Bronchial epithelial cell (primary cell): Measurements from ENCODE around the gene ELMO1. TPM values are rescaled to one million over a fixed set of nuclear protein-coding genes. Genes with fewer than 3 reads are reported as not detected.

ENCODE experiments used
- DNase-seq: peaks from one replicate; pipeline ENCODE4 v3.0.0-alpha.2; 2010; ENCODE audit warnings: low read depth
- FAIRE-seq: peaks from 2 replicates; lab custom pipeline; 2011; peaks lifted over from hg19 to GRCh38; lab: Jason Lieb, UNC
- H3K27me3 ChIP-seq: 2 replicates; pipeline ENCODE4 v1.5.1; 2011; ENCODE audit warnings: low read length; ENCODE audit not compliant: control insufficient read depth, insufficient read depth
- H3K36me3 ChIP-seq: 2 replicates; pipeline ENCODE4 v1.5.1; 2011; ENCODE audit warnings: low read length; ENCODE audit not compliant: control insufficient read depth, insufficient read depth
- H3K4me3 ChIP-seq: 2 replicates; pipeline ENCODE4 v1.5.1; 2011; ENCODE audit warnings: mild to moderate bottlenecking, low read depth, low read length, control low read depth
- CTCF ChIP-seq: IDR thresholded peaks from 2 replicates; pipeline ENCODE4 v1.5.1; 2011; ENCODE audit warnings: mild to moderate bottlenecking, moderate library complexity, low read length, control low read depth, inconsistent platforms; ENCODE audit not compliant: insufficient read depth, severe bottlenecking
- total RNA-seq: library from RNA; depleted of rRNA; stranded (reverse); fragments of >200 nt; gene quantifications from 2 replicates; pipeline ENCODE4 v1.2.1, GENCODE V29; 2014

ELMO1 gene
- total RNA-seq, 1 donor from 2014 or later, result under 0.01 TPM

- FAIRE-seq (no peak), DNase-seq (no peak)
- H3K4me3 ChIP-seq, result no peak overlapping the region
- no peak for TF ChIP-seq CTCF
- H3K27me3 ChIP-seq, result no peaks in the 10 kb centered on the region
- no peaks in the 10 kb centered on the region for H3K36me3 ChIP-seq
Observed at GRCh38 chr7:37424995-37425394, 23.7 kb downstream of the ELMO1 start.

- TF ChIP-seq CTCF, result no peak
- FAIRE-seq (no peak), DNase-seq (no peak)
Observed at GRCh38 chr7:37424521-37424920, 24.1 kb downstream of the ELMO1 start.

DNA sequence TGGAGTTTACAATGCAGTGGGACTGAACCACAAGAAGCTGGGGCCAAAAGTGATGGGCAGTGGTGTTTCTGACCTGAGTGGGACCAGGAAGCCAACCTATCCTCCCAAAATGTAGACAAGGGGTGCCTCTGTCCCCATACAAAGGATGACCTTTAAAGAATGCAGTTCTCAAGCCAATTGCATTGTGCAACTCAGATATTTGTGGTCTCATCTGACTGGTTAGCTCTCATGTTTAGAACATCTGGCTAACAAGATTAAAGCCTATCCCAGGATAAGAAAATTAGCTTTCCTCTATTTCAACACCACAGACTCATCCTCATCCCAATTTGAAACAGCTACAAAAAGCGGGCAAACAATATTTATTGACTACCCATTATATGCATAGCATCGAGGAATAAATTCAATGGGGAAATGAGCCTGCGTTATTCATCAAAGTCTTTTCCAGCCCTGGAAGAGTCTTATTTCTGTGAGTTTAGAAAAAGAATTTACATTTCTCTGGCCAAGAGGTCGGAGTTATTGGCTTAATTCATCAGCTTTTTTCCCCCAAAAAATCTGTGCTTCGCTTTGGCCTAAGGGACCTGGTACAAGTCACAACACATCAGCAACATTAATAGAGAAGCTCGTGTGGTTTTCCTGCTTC is 26.7 kb downstream of the ELMO1 start:
- H3K4me3 ChIP-seq, result no peak overlapping the region
- TF ChIP-seq CTCF, result no peak
- no peaks in the 10 kb centered on the region for H3K36me3 ChIP-seq
- FAIRE-seq, result no peak
- H3K27me3 ChIP-seq, result no peaks in the 10 kb centered on the region
- no peak for DNase-seq

More at GRCh38 chr7:37424521-37424920, 24.1 kb downstream of the ELMO1 start:
- Histone ChIP-seq H3K4me3 (no peak overlapping the region), H3K36me3 (no peaks in the 10 kb centered on the region), H3K27me3 (no peaks in the 10 kb centered on the region)

DNA sequence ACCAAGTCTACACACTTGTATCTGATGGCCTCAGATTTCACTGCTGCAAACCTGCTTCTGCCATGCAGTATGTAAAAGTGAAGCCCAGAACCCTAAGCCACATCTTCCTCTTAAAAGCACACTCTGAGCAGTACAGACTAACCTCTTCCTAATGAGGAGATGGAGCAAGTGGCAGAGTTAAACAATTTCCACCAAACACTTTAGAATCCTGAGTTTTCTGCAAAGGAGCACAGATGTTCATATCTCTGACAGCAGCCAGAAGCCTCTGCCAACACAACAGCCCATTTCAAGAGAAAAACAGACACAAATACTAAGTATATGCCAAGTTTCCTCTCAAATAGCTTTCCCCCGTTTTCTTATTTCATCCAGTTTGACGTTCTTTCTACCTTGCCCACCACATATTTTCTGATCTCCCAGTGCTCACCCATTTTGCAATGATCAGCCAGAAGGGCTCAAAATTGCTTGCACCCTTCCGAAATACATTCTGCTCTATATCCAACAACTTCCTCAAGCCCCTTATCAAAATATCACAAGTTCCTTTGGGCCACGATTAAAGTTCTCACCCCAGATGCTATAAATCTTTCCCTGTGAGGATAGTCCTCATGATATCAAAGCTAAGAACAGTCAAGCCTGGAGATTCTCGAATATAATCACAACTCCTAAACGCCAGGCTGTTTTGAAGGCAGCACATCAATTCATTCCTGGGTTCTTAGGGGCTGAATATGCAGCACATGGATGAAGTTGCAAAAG is 27.5 kb downstream of the ELMO1 start:
- H3K4me3 ChIP-seq, result no peak overlapping the region
- TF ChIP-seq CTCF, result no peak
- FAIRE-seq (no peak), DNase-seq (no peak)
- no peaks in the 10 kb centered on the region for H3K27me3 ChIP-seq
- H3K36me3 ChIP-seq, result no peaks in the 10 kb centered on the region

- FAIRE-seq (no peak), DNase-seq (no peak)
- TF ChIP-seq CTCF, result no peak
Observed at GRCh38 chr7:37419496-37419895, 29.2 kb downstream of the ELMO1 start.

More at GRCh38 chr7:37419496-37419895, 29.2 kb downstream of the ELMO1 start:
- Histone ChIP-seq H3K36me3 (no peaks in the 10 kb centered on the region), H3K27me3 (no peaks in the 10 kb centered on the region), H3K4me3 (no peak overlapping the region)
